WTC11 (cell line): ENCODE data around the gene LMO2. TPM values are rescaled to one million over a fixed set of nuclear protein-coding genes. Genes with fewer than 3 reads are reported as not detected.

ENCODE experiments used
- ATAC-seq: fragments of 200-7000 bp; cut with Tn5 transposase; 2 replicates; pipeline ENCODE4 v1.10.0; 2021; ENCODE audit warnings: mild to moderate bottlenecking, moderate library complexity
- CTCF ChIA-PET: fragments of 300-600 bp; sonication (Branson Sonifier 250); formaldehyde crosslinking; loops from one replicate; lab custom pipeline; 2021; ENCODE audit warnings: antibody characterized with exemption; lab: Charles Lee
- POLR2A ChIA-PET: fragments of 350-600 bp; sonication (Branson Sonifier 250); formaldehyde crosslinking; loops from one replicate; lab custom pipeline; 2021; ENCODE audit warnings: antibody characterized with exemption; lab: Charles Lee
- DNase-seq: peaks from one replicate; pipeline ENCODE4 v3.0.0; 2021; ENCODE audit warnings: low spot score
- H3K27ac Mint-ChIP-seq: 2 replicates; pipeline ENCODE4 v1.8.0; 2021; ENCODE audit warnings: mixed read lengths
- H3K27me3 Mint-ChIP-seq: 2 replicates; pipeline ENCODE4 v1.8.0; 2021; ENCODE audit warnings: low read depth, mild to moderate bottlenecking, moderate library complexity, mixed read lengths
- H3K36me3 Mint-ChIP-seq: 2 replicates; pipeline ENCODE4 v1.8.0; 2021; ENCODE audit warnings: mixed read lengths
- H3K4me1 Mint-ChIP-seq: 2 replicates; pipeline ENCODE4 v1.8.0; 2022; ENCODE audit warnings: mixed read lengths
- H3K4me3 Mint-ChIP-seq: 2 replicates; pipeline ENCODE4 v1.8.0; 2021; ENCODE audit warnings: mild to moderate bottlenecking, moderate library complexity, mixed read lengths
- H3K9me3 Mint-ChIP-seq: 2 replicates; pipeline ENCODE4 v1.8.0; 2021; ENCODE audit warnings: mixed read lengths
- ATF1 ChIP-seq: sonication (generic); formaldehyde crosslinking; IDR thresholded peaks from 2 replicates; pipeline ENCODE4 v1.8.1; 2023; ENCODE audit warnings: mild to moderate bottlenecking, moderate library complexity, missing genetic modification reagents
- ATF2 ChIP-seq: sonication (generic); formaldehyde crosslinking; IDR thresholded peaks from 2 replicates; pipeline ENCODE4 v1.8.1; 2022; ENCODE audit warnings: low read depth, missing genetic modification reagents, borderline replicate concordance
- EMX1 ChIP-seq: fragments of 250-450 bp; sonication (Bioruptor Pico); IDR thresholded peaks from 2 replicates; pipeline ENCODE4 v1.8.0; 2021; ENCODE audit warnings: mild to moderate bottlenecking
- FOXJ3 ChIP-seq: sonication (generic); formaldehyde crosslinking; IDR thresholded peaks from 2 replicates; pipeline ENCODE4 v1.9.0; 2021; ENCODE audit warnings: missing genetic modification reagents, mild to moderate bottlenecking, borderline replicate concordance
- HMGXB4 ChIP-seq: sonication (generic); formaldehyde crosslinking; IDR thresholded peaks from 2 replicates; pipeline ENCODE4 v1.8.1; 2023; ENCODE audit warnings: mild to moderate bottlenecking, moderate library complexity, missing genetic modification reagents
- JAZF1 ChIP-seq: fragments of 250-450 bp; sonication (Bioruptor Pico); IDR thresholded peaks from 2 replicates; pipeline ENCODE4 v1.9.0; 2021; ENCODE audit warnings: moderate library complexity, mild to moderate bottlenecking, inconsistent platforms
- JUN ChIP-seq: sonication (generic); formaldehyde crosslinking; IDR thresholded peaks from 2 replicates; pipeline ENCODE4 v1.8.0; 2023; ENCODE audit warnings: mild to moderate bottlenecking, missing genetic modification reagents
- NFE2L1 ChIP-seq: sonication (generic); formaldehyde crosslinking; IDR thresholded peaks from 2 replicates; pipeline ENCODE4 v1.8.1; 2023; ENCODE audit warnings: missing genetic modification reagents
- NFYB ChIP-seq: sonication (generic); formaldehyde crosslinking; conservative IDR thresholded peaks from 2 replicates; pipeline ENCODE4 v1.8.0; 2022; ENCODE audit warnings: low read depth, missing genetic modification reagents
- NR2C2 ChIP-seq: sonication (generic); formaldehyde crosslinking; IDR thresholded peaks from 2 replicates; pipeline ENCODE4 v1.8.0; 2022; ENCODE audit warnings: mild to moderate bottlenecking, missing genetic modification reagents
- OVOL2 ChIP-seq: fragments of 250-450 bp; sonication (Bioruptor Pico); IDR thresholded peaks from 2 replicates; pipeline ENCODE4 v1.9.0; 2021; ENCODE audit warnings: mild to moderate bottlenecking, borderline replicate concordance
- PRRX2 ChIP-seq: fragments of 250-450 bp; sonication (Bioruptor Pico); IDR thresholded peaks from 2 replicates; pipeline ENCODE4 v1.8.0; 2021; ENCODE audit warnings: mild to moderate bottlenecking
- RORB ChIP-seq: fragments of 250-450 bp; sonication (Bioruptor Pico); IDR thresholded peaks from 2 replicates; pipeline ENCODE4 v1.9.0; 2021; ENCODE audit warnings: mild to moderate bottlenecking
- TCF7 ChIP-seq: sonication (generic); formaldehyde crosslinking; IDR thresholded peaks from 2 replicates; pipeline ENCODE4 v1.8.0; 2022; ENCODE audit warnings: mild to moderate bottlenecking, low read depth, missing genetic modification reagents, moderate library complexity
- ZNF219 ChIP-seq: sonication (generic); formaldehyde crosslinking; IDR thresholded peaks from 2 replicates; pipeline ENCODE4 v1.8.0; 2023; ENCODE audit warnings: missing genetic modification reagents, mild to moderate bottlenecking, borderline replicate concordance
- ZNF232 ChIP-seq: sonication (generic); formaldehyde crosslinking; IDR thresholded peaks from 2 replicates; pipeline ENCODE4 v1.8.0; 2022; ENCODE audit warnings: mild to moderate bottlenecking, missing genetic modification reagents
- ZNF317 ChIP-seq: sonication (generic); formaldehyde crosslinking; IDR thresholded peaks from 2 replicates; pipeline ENCODE4 v1.8.1; 2023; ENCODE audit warnings: low read depth, mild to moderate bottlenecking, moderate library complexity, missing genetic modification reagents, borderline replicate concordance
- ZNF396 ChIP-seq: fragments of 250-450 bp; sonication (Bioruptor Pico); IDR thresholded peaks from 2 replicates; pipeline ENCODE4 v1.8.0; 2021; ENCODE audit warnings: mild to moderate bottlenecking, moderate library complexity, borderline replicate concordance
- ZNF423 ChIP-seq: fragments of 250-450 bp; sonication (Bioruptor Pico); IDR thresholded peaks from 2 replicates; pipeline ENCODE4 v2.1.2; 2022; ENCODE audit warnings: mild to moderate bottlenecking, moderate library complexity
- total RNA-seq: library from RNA; stranded (reverse); gene quantifications from 3 replicates; pipeline ENCODE4 v1.2.3, GENCODE V29; 2021
- TF ChIP-seq, protein P1 (sequence below): sonication (generic); formaldehyde crosslinking; IDR thresholded peaks from 2 replicates; pipeline ENCODE4 v1.8.1; 2022; ENCODE audit warnings: mild to moderate bottlenecking, missing genetic modification reagents, moderate library complexity, borderline replicate concordance
- TF ChIP-seq, protein P2 (sequence below): sonication (generic); formaldehyde crosslinking; conservative IDR thresholded peaks from 2 replicates; pipeline ENCODE4 v1.8.1; 2022; ENCODE audit warnings: mild to moderate bottlenecking, missing genetic modification reagents
- TF ChIP-seq, protein P3 (sequence below): fragments of 250-450 bp; sonication (Bioruptor Pico); IDR thresholded peaks from 2 replicates; pipeline ENCODE4 v1.9.0; 2021; ENCODE audit warnings: moderate library complexity, mild to moderate bottlenecking, inconsistent platforms, borderline replicate concordance
- TF ChIP-seq, protein P4 (sequence below): sonication (generic); formaldehyde crosslinking; IDR thresholded peaks from 2 replicates; pipeline ENCODE4 v1.8.0; 2023; ENCODE audit warnings: mild to moderate bottlenecking, missing genetic modification reagents
- TF ChIP-seq, protein P5 (sequence below): sonication (generic); formaldehyde crosslinking; IDR thresholded peaks from 2 replicates; pipeline ENCODE4 v1.8.1; 2023; ENCODE audit warnings: mild to moderate bottlenecking, missing genetic modification reagents

LMO2 gene
- total RNA-seq, 1 experiment from 2014 or later = 3.4 TPM

DNA sequence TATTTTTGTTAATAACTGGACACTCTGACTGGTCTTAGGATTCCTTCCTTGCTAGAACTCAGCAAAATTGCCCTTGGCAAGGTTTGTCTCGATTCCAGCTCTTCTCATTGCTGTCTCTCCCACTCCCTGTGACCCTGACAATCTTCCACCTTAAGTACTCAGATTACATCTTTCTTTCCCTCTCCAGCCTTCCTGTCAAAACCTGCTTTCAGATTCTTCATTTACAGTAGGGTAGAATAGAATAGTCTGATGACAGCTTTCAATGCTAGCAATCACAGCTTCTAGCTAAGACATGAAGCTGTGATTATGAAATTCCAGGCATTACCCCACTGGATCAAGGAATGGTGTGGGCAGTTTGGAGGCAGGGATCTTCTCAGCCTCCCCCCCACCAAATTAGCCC lies 39.2 kb upstream of the LMO2 start:
- H3K36me3 Mint-ChIP-seq = peaks cover 14% of the 10 kb centered on the region
- TF ChIP-seq, protein P1, sequence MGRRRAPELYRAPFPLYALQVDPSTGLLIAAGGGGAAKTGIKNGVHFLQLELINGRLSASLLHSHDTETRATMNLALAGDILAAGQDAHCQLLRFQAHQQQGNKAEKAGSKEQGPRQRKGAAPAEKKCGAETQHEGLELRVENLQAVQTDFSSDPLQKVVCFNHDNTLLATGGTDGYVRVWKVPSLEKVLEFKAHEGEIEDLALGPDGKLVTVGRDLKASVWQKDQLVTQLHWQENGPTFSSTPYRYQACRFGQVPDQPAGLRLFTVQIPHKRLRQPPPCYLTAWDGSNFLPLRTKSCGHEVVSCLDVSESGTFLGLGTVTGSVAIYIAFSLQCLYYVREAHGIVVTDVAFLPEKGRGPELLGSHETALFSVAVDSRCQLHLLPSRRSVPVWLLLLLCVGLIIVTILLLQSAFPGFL (CRISPR knock-in tag) = no peak
- TF ChIP-seq RORB (CRISPR knock-in tag) = no peak
- no peak for TF ChIP-seq EMX1
- TF ChIP-seq, protein P2, sequence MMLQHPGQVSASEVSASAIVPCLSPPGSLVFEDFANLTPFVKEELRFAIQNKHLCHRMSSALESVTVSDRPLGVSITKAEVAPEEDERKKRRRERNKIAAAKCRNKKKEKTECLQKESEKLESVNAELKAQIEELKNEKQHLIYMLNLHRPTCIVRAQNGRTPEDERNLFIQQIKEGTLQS (CRISPR knock-in tag) = no peak
- no peak for TF ChIP-seq FOXJ3 (CRISPR knock-in tag)
- TF ChIP-seq JAZF1 (CRISPR knock-in tag) = no peak
- no peak for TF ChIP-seq ZNF232 (CRISPR knock-in tag)
- TF ChIP-seq, protein P3, sequence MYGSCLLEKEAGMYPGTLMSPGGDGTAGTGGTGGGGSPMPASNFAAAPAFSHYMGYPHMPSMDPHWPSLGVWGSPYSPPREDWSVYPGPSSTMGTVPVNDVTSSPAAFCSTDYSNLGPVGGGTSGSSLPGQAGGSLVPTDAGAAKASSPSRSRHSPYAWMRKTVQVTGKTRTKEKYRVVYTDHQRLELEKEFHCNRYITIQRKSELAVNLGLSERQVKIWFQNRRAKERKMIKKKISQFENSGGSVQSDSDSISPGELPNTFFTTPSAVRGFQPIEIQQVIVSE (CRISPR knock-in tag) = no peak
- TF ChIP-seq ATF1 (CRISPR knock-in tag) = no peak
- no peak for TF ChIP-seq JUN (CRISPR knock-in tag)
- TF ChIP-seq ZNF396 (CRISPR knock-in tag) = no peak
- no peak for TF ChIP-seq PRRX2
- no peak for TF ChIP-seq NFYB (CRISPR knock-in tag)
- TF ChIP-seq OVOL2 (CRISPR knock-in tag) = no peak
- no peak for TF ChIP-seq NR2C2 (CRISPR knock-in tag)
- TF ChIP-seq TCF7 (CRISPR knock-in tag) = no peak
- no peak for TF ChIP-seq ZNF423 (CRISPR knock-in tag)
- no peak for TF ChIP-seq ZNF219 (CRISPR knock-in tag)
- TF ChIP-seq, all 79 proteins: peak for 0
- ATAC-seq = no peak
- no peak for DNase-seq
- peaks cover 9% of the 10 kb centered on the region for H3K27me3 Mint-ChIP-seq
- H3K4me1 Mint-ChIP-seq = peaks cover 41% of the 10 kb centered on the region
- H3K4me3 Mint-ChIP-seq = no peak overlapping the region
- H3K27ac Mint-ChIP-seq = no peak overlapping the region
- ChIA-PET POLR2A (no interaction called here), CTCF (interaction anchor here (1.6 kb wide), 1 partner anchor 123 kb away, joined by 4 read pairs; no protein-coding TSS in a partner anchor)
- H3K9me3 Mint-ChIP-seq = peaks cover 16% of the 10 kb centered on the region

DNA sequence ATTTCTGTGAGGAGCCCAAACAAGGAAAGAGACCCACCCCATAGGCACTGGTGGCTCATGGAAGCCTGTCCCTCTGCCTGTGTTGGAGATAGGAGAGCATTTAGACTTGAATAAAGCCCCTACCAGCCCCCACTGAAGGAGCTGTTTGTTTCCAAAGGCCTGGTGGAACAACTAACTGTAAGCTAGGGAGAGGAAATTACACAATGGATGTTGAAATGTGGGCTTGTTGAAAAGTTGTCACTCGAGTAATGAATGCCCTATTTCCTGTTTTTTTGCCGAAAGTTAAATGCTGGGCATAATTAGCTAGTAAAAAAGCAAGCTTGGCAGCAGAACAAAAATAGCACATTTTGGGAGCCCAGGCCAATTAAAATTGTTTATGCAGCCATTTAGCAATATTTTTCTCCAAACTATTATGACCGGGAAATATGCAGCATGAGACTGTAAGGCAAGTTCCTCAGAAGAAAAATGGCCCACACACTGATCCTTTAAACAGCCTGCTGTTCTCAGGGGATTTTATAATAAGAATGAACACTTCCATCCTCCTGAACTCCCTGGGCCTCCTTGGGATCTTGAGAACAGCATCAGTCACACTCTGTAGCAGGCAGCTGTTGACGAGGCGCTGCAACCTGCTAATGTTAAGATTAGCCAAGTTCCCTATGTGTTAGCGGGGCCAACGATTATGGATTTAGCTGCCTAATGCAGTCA lies 38.6 kb upstream of the LMO2 start:
- ChIA-PET CTCF (interaction anchor here (1.6 kb wide), 1 partner anchor 122 kb away, joined by 4 read pairs; no protein-coding TSS in a partner anchor), POLR2A (no interaction called here)
- Mint-ChIP-seq H3K36me3 (peaks cover 14% of the 10 kb centered on the region), H3K27me3 (peaks cover 9% of the 10 kb centered on the region), H3K27ac (peak overlapping the region; percentile 83; the same call in 1 of the 2 replicates), H3K4me3 (no peak overlapping the region), H3K9me3 (peaks cover 16% of the 10 kb centered on the region), H3K4me1 (peaks cover 41% of the 10 kb centered on the region)
- ATAC-seq (peak; percentile 42; the same call in 1 of the 2 replicates), DNase-seq (no peak)
- TF ChIP-seq ATF1 (CRISPR knock-in tag) (no peak), NR2C2 (CRISPR knock-in tag) (no peak), PRRX2 (no peak), ZNF317 (no peak), NFE2L1 (CRISPR knock-in tag) (no peak), HMGXB4 (CRISPR knock-in tag) (no peak), ATF2 (CRISPR knock-in tag) (no peak)
- TF ChIP-seq, protein P4, sequence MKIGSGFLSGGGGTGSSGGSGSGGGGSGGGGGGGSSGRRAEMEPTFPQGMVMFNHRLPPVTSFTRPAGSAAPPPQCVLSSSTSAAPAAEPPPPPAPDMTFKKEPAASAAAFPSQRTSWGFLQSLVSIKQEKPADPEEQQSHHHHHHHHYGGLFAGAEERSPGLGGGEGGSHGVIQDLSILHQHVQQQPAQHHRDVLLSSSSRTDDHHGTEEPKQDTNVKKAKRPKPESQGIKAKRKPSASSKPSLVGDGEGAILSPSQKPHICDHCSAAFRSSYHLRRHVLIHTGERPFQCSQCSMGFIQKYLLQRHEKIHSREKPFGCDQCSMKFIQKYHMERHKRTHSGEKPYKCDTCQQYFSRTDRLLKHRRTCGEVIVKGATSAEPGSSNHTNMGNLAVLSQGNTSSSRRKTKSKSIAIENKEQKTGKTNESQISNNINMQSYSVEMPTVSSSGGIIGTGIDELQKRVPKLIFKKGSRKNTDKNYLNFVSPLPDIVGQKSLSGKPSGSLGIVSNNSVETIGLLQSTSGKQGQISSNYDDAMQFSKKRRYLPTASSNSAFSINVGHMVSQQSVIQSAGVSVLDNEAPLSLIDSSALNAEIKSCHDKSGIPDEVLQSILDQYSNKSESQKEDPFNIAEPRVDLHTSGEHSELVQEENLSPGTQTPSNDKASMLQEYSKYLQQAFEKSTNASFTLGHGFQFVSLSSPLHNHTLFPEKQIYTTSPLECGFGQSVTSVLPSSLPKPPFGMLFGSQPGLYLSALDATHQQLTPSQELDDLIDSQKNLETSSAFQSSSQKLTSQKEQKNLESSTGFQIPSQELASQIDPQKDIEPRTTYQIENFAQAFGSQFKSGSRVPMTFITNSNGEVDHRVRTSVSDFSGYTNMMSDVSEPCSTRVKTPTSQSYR = no peak
- TF ChIP-seq, protein P5, sequence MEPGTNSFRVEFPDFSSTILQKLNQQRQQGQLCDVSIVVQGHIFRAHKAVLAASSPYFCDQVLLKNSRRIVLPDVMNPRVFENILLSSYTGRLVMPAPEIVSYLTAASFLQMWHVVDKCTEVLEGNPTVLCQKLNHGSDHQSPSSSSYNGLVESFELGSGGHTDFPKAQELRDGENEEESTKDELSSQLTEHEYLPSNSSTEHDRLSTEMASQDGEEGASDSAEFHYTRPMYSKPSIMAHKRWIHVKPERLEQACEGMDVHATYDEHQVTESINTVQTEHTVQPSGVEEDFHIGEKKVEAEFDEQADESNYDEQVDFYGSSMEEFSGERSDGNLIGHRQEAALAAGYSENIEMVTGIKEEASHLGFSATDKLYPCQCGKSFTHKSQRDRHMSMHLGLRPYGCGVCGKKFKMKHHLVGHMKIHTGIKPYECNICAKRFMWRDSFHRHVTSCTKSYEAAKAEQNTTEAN (CRISPR knock-in tag) = no peak
